ENCODE results near the gene SCP2. TPM values are rescaled to one million over a fixed set of nuclear protein-coding genes. Genes with fewer than 3 reads are reported as not detected.

Gene SCP2
- total RNA-seq, 2 donors from 2014 or later, result 69.3 to 99.4 TPM

- Mint-ChIP-seq H3K4me3 (no peak overlapping the region), H3K27ac (no peak overlapping the region), H3K4me1 (peaks cover 19% of the 10 kb centered on the region), H3K36me3 (ENCODE audit: low read depth) (peaks cover 3% of the 10 kb centered on the region), H3K27me3 (ENCODE audit: insufficient read depth) (no peaks in the 10 kb centered on the region), H3K9me3 (no peaks in the 10 kb centered on the region)
- Histone ChIP-seq H3K9me3 (ENCODE audit: control insufficient read depth, low read length) (no peaks in the 10 kb centered on the region), H3K27ac (ENCODE audit: low read depth, low read length) (no peak overlapping the region), H3K27me3 (ENCODE audit: control insufficient read depth, insufficient read depth, low read length, poor library complexity, severe bottlenecking) (no peaks in the 10 kb centered on the region), H3K9ac (ENCODE audit: extremely low read depth, low read length, poor library complexity, severe bottlenecking) (no peak overlapping the region), H3K4me3 (ENCODE audit: low read length) (no peak overlapping the region), H3K4me1 (ENCODE audit: control insufficient read depth, insufficient read depth, low read length) (peaks cover 13% of the 10 kb centered on the region), H3K36me3 (ENCODE audit: control insufficient read depth, insufficient read depth, low read length) (no peaks in the 10 kb centered on the region)
- WGBS, 2 experiments (ENCODE audit: insufficient coverage in 1 of 2, insufficient read length in 1 of 2), result 93 to 94% methylated on average over 3 to 13 of the region's 13 CpGs
- DNase-seq, result no peak
- no peak for TF ChIP-seq CTCF (conservative IDR thresholded peaks at IDR 0.05)
These were observed 22.7 kb upstream of the SCP2 start for GRCh38 chr1:52904208-52904926.

GRCh38 chr1:52904927-52905698 is 22.0 kb upstream of the SCP2 start:
- H3K27ac Mint-ChIP-seq, result peak overlapping the region; percentile 90
- Histone ChIP-seq H3K4me1 (ENCODE audit: control insufficient read depth, insufficient read depth, low read length) (peaks cover 13% of the 10 kb centered on the region), H3K9ac (ENCODE audit: extremely low read depth, low read length, poor library complexity, severe bottlenecking) (no peak overlapping the region), H3K9me3 (ENCODE audit: control insufficient read depth, low read length) (no peaks in the 10 kb centered on the region), H3K4me3 (ENCODE audit: low read length) (no peak overlapping the region), H3K27me3 (ENCODE audit: control insufficient read depth, insufficient read depth, low read length, poor library complexity, severe bottlenecking) (no peaks in the 10 kb centered on the region), H3K36me3 (ENCODE audit: control insufficient read depth, insufficient read depth, low read length) (no peaks in the 10 kb centered on the region), H3K27ac (ENCODE audit: low read depth, low read length) (no peak overlapping the region)
- H3K36me3 Mint-ChIP-seq (ENCODE audit: low read depth), result peaks cover 3% of the 10 kb centered on the region
- WGBS, 2 experiments (ENCODE audit: insufficient coverage in 1 of 2, insufficient read length in 1 of 2), result 68 to 70% methylated on average over 14 to 20 of the region's 20 CpGs
- no peaks in the 10 kb centered on the region for H3K9me3 Mint-ChIP-seq
- H3K4me1 Mint-ChIP-seq, result peaks cover 19% of the 10 kb centered on the region
- H3K4me3 Mint-ChIP-seq, result no peak overlapping the region
- no peaks in the 10 kb centered on the region for H3K27me3 Mint-ChIP-seq (ENCODE audit: insufficient read depth)
- peak; percentile 82 for TF ChIP-seq CTCF (conservative IDR thresholded peaks at IDR 0.05)
- DNase-seq, result peak; percentile 91

GRCh38 chr1:52906135-52906603 is 20.9 kb upstream of the SCP2 start:
- H3K27ac ChIP-seq (ENCODE audit: low read depth, low read length), result no peak overlapping the region
- WGBS, 2 experiments (ENCODE audit: insufficient coverage in 1 of 2, insufficient read length in 1 of 2), result 92 to 97% methylated on average over 3 to 6 of the region's 6 CpGs
- H3K9me3 Mint-ChIP-seq, result no peaks in the 10 kb centered on the region

More at GRCh38 chr1:52906135-52906603, 20.9 kb upstream of the SCP2 start:
- Histone ChIP-seq H3K27me3 (ENCODE audit: control insufficient read depth, insufficient read depth, low read length, poor library complexity, severe bottlenecking) (no peaks in the 10 kb centered on the region), H3K9ac (ENCODE audit: extremely low read depth, low read length, poor library complexity, severe bottlenecking) (no peak overlapping the region), H3K9me3 (ENCODE audit: control insufficient read depth, low read length) (no peaks in the 10 kb centered on the region), H3K4me1 (ENCODE audit: control insufficient read depth, insufficient read depth, low read length) (peaks cover 13% of the 10 kb centered on the region), H3K4me3 (ENCODE audit: low read length) (no peak overlapping the region), H3K36me3 (ENCODE audit: control insufficient read depth, insufficient read depth, low read length) (no peaks in the 10 kb centered on the region)
- TF ChIP-seq CTCF (conservative IDR thresholded peaks at IDR 0.05), result no peak
- DNase-seq, result no peak
- no peak overlapping the region for H3K4me3 Mint-ChIP-seq
- H3K27me3 Mint-ChIP-seq (ENCODE audit: insufficient read depth), result no peaks in the 10 kb centered on the region
- H3K4me1 Mint-ChIP-seq, result peaks cover 19% of the 10 kb centered on the region
- peaks cover 3% of the 10 kb centered on the region for H3K36me3 Mint-ChIP-seq (ENCODE audit: low read depth)
- H3K27ac Mint-ChIP-seq, result peak overlapping the region; percentile 2

All from endodermal cell (in vitro differentiated cells).